GM12874 (cell line): ENCODE measurements around the gene INPP5E.

Source experiments
- CTCF ChIP-seq: IDR thresholded peaks from 2 replicates; pipeline ENCODE4 v1.5.1; 2011; ENCODE audit warnings: low read depth, mild to moderate bottlenecking, control low read depth, low read length, moderate library complexity; ENCODE audit not compliant: insufficient read depth

INPP5E gene

GRCh38 chr9:136460772-136461325 lies 21.2 kb upstream of the INPP5E start:
- no peak for TF ChIP-seq CTCF

- no peak for TF ChIP-seq CTCF
Observed at GRCh38 chr9:136459425-136459824, 19.8 kb upstream of the INPP5E start.

GRCh38 chr9:136457326-136457725 lies 17.7 kb upstream of the INPP5E start:
- TF ChIP-seq CTCF = no peak

GRCh38 chr9:136456258-136456657 lies 16.6 kb upstream of the INPP5E start:
- TF ChIP-seq CTCF = no peak

- no peak for TF ChIP-seq CTCF
Observed at GRCh38 chr9:136455043-136456002, 15.7 kb upstream of the INPP5E start.

- TF ChIP-seq CTCF = no peak
Observed at GRCh38 chr9:136454026-136454796, 14.6 kb upstream of the INPP5E start.

GRCh38 chr9:136453326-136453725 lies 13.7 kb upstream of the INPP5E start:
- TF ChIP-seq CTCF = no peak
